ENCODE data around the gene HAND1.
"Not testable (repeated sequence)": the region's sequence is repeated elsewhere in the genome, so short reads cannot be mapped to it uniquely, and the experiment has no call there.

HAND1 gene

GRCh38 chr5:154517810-154518437 is 39.9 kb upstream of the HAND1 start:
- H3K27ac ChIP-seq (replicated peaks) = no peak overlapping the region
- DNase-seq (ENCODE audit: low read depth in 1 of 2, low spot score in 1 of 2) = no peak
- H3K27me3 ChIP-seq (ENCODE audit: insufficient read depth, poor library complexity, severe bottlenecking) = peaks cover 8% of the 10 kb centered on the region
- no peak for TF ChIP-seq CTCF (IDR thresholded peaks at IDR 0.05; ENCODE audit: insufficient read depth, low read length)
- no peak for TF ChIP-seq GABPA (IDR thresholded peaks at IDR 0.05; ENCODE audit: low read depth)
- no peak for TF ChIP-seq POLR2AphosphoS5 (IDR thresholded peaks at IDR 0.05; ENCODE audit: low read depth)
- TF ChIP-seq SPI1 (IDR thresholded peaks at IDR 0.05; ENCODE audit: borderline replicate concordance, low read depth) = no peak
- no peak for TF ChIP-seq REST (IDR thresholded peaks at IDR 0.05; ENCODE audit: insufficient replicate concordance, low read depth)
- no peak overlapping the region for H3K4me3 ChIP-seq (replicated peaks; ENCODE audit: insufficient read depth, low read length)

- Histone ChIP-seq H3K27ac (replicated peaks) (no peak overlapping the region), H3K27me3 (ENCODE audit: insufficient read depth, poor library complexity, severe bottlenecking) (peaks cover 8% of the 10 kb centered on the region), H3K4me3 (replicated peaks; ENCODE audit: insufficient read depth, low read length) (no peak overlapping the region)
- TF ChIP-seq GABPA (IDR thresholded peaks at IDR 0.05; ENCODE audit: low read depth) (no peak), REST (IDR thresholded peaks at IDR 0.05; ENCODE audit: insufficient replicate concordance, low read depth) (no peak), SPI1 (IDR thresholded peaks at IDR 0.05; ENCODE audit: borderline replicate concordance, low read depth) (no peak), CTCF (IDR thresholded peaks at IDR 0.05; ENCODE audit: insufficient read depth, low read length) (no peak), POLR2AphosphoS5 (IDR thresholded peaks at IDR 0.05; ENCODE audit: low read depth) (no peak)
- DNase-seq (ENCODE audit: low read depth in 1 of 2, low spot score in 1 of 2) = no peak
Observed at GRCh38 chr5:154517181-154517580, 39.2 kb upstream of the HAND1 start.

- DNase-seq (ENCODE audit: low read depth in 1 of 2, low spot score in 1 of 2) = no peak
- peaks cover 8% of the 10 kb centered on the region for H3K27me3 ChIP-seq (ENCODE audit: insufficient read depth, poor library complexity, severe bottlenecking)
- TF ChIP-seq REST (IDR thresholded peaks at IDR 0.05; ENCODE audit: insufficient replicate concordance, low read depth) = no peak
- no peak for TF ChIP-seq SPI1 (IDR thresholded peaks at IDR 0.05; ENCODE audit: borderline replicate concordance, low read depth)
- TF ChIP-seq CTCF (IDR thresholded peaks at IDR 0.05; ENCODE audit: insufficient read depth, low read length) = no peak
- TF ChIP-seq POLR2AphosphoS5 (IDR thresholded peaks at IDR 0.05; ENCODE audit: low read depth) = no peak
- no peak for TF ChIP-seq GABPA (IDR thresholded peaks at IDR 0.05; ENCODE audit: low read depth)
- H3K4me3 ChIP-seq (replicated peaks; ENCODE audit: insufficient read depth, low read length) = no peak overlapping the region
- H3K27ac ChIP-seq (replicated peaks) = no peak overlapping the region
Observed at GRCh38 chr5:154516475-154516874, 38.4 kb upstream of the HAND1 start.

GRCh38 chr5:154515488-154515887 is 37.5 kb upstream of the HAND1 start:
- not testable (repeated sequence) for H3K27ac ChIP-seq (replicated peaks); DNase-seq (ENCODE audit: low read depth in 1 of 2, low spot score in 1 of 2); H3K4me3 ChIP-seq (replicated peaks; ENCODE audit: insufficient read depth, low read length); H3K27me3 ChIP-seq (ENCODE audit: insufficient read depth, poor library complexity, severe bottlenecking)

All from HL-60 (cell line).